ENCODE measurements around the gene NPRL2.

DNA sequence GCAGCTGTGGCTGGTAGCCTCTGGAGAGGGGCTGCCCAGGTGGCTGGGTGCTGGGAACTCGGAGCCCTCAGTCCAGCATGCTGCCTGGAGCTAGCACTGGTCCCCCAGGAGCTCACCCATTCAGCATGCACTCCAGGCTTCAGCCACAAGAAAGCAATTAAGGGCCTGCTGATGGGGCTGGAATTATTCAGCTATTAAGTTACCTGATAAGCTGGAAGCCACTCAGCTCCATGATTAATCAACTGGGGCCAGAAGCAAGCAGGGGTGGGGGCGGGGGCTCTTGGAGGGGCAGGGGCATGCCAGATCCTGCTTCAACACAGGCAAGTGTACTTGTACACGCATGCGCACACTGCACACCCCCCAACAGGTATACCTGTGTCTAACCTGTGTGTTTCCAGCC, 30.8 kb upstream of the NPRL2 start:
- TF ChIP-seq, protein P1, sequence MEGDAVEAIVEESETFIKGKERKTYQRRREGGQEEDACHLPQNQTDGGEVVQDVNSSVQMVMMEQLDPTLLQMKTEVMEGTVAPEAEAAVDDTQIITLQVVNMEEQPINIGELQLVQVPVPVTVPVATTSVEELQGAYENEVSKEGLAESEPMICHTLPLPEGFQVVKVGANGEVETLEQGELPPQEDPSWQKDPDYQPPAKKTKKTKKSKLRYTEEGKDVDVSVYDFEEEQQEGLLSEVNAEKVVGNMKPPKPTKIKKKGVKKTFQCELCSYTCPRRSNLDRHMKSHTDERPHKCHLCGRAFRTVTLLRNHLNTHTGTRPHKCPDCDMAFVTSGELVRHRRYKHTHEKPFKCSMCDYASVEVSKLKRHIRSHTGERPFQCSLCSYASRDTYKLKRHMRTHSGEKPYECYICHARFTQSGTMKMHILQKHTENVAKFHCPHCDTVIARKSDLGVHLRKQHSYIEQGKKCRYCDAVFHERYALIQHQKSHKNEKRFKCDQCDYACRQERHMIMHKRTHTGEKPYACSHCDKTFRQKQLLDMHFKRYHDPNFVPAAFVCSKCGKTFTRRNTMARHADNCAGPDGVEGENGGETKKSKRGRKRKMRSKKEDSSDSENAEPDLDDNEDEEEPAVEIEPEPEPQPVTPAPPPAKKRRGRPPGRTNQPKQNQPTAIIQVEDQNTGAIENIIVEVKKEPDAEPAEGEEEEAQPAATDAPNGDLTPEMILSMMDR (IDR thresholded peaks at IDR 0.05; ENCODE audit: low read length) = no peak
- TF ChIP-seq EZH2 (optimal IDR thresholded peaks at IDR 0.05; ENCODE audit: low read depth, low read length) = no peak

Measured in MM.1S (cell line).